HG03439 (cell line): Measurements from ENCODE around the gene GPR27.

ENCODE experiments used
- ATAC-seq: cut with Tn5 transposase; IDR thresholded peaks from one replicate; pipeline ENCODE4 v1.9.1; 2021; ENCODE audit warnings: mild to moderate bottlenecking, moderate library complexity; ENCODE audit not compliant: unreplicated experiment

The GPR27 gene

GRCh38 chr3:71785532-71786216, 32.0 kb downstream of the GPR27 start:
- ATAC-seq = no peak

GRCh38 chr3:71786217-71786549, 32.5 kb downstream of the GPR27 start:
- no peak for ATAC-seq

- no peak for ATAC-seq
These were observed 32.9 kb downstream of the GPR27 start for GRCh38 chr3:71786551-71786950.

- ATAC-seq = no peak
These were observed 34.3 kb downstream of the GPR27 start for GRCh38 chr3:71787851-71788405.

- ATAC-seq = no peak
These were observed 36.3 kb downstream of the GPR27 start for GRCh38 chr3:71789922-71790321.

GRCh38 chr3:71791634-71792033, 38.0 kb downstream of the GPR27 start:
- no peak for ATAC-seq

GRCh38 chr3:71796290-71796689, 42.6 kb downstream of the GPR27 start:
- no peak for ATAC-seq

- no peak for ATAC-seq
These were observed 43.8 kb downstream of the GPR27 start for GRCh38 chr3:71797455-71797854.

GRCh38 chr3:71800023-71800422, 46.4 kb downstream of the GPR27 start:
- no peak for ATAC-seq

GRCh38 chr3:71801986-71802385, 48.3 kb downstream of the GPR27 start:
- ATAC-seq = no peak

- no peak for ATAC-seq
These were observed 49.6 kb downstream of the GPR27 start for GRCh38 chr3:71803248-71803647.

- ATAC-seq = no peak
These were observed 51.5 kb downstream of the GPR27 start for GRCh38 chr3:71805199-71805598.

- no peak for ATAC-seq
These were observed 52.0 kb downstream of the GPR27 start for GRCh38 chr3:71805691-71806090.
